Measurements from ENCODE around the gene SLC25A1.

- no peak for TF ChIP-seq CTCF (IDR thresholded peaks at IDR 0.05; ENCODE audit: control extremely low read depth in 1 of 3, insufficient read depth in 1 of 3, low read depth in 1 of 3, low read length in 3 of 3)
- no peak for TF ChIP-seq SRF (IDR thresholded peaks at IDR 0.05; ENCODE audit: low read depth, low read length)
- TF ChIP-seq TCF12 (IDR thresholded peaks at IDR 0.05; ENCODE audit: low read depth, low read length): no peak
Observed at GRCh38 chr22:19133561-19133960, 45.0 kb downstream of the SLC25A1 start.

All from H1 (cell line).